Mucosa of gallbladder (tissue), 1 donor: ENCODE results near the gene PIGU. TPM values are rescaled to one million over a fixed set of nuclear protein-coding genes. Genes with fewer than 3 reads are reported as not detected.
"Not testable (repeated sequence)": the region's sequence is repeated elsewhere in the genome, so short reads cannot be mapped to it uniquely, and the experiment has no call there.

Source experiments
- DNase-seq: peaks from one replicate; pipeline ENCODE4 v3.0.0-alpha.2; 2020; ENCODE audit warnings: low spot score
- total RNA-seq: library from RNA; stranded (reverse); gene quantifications from one replicate; pipeline ENCODE4 v1.2.1, GENCODE V29; 2021
- donor health status: DM: no; HTN: no; CAD: no.

The PIGU gene
- total RNA-seq, 1 donor from 2014 or later = 19.1 TPM

- DNase-seq = no peak
These were observed 30.3 kb upstream of the PIGU start for GRCh38 chr20:34706912-34707784.

- DNase-seq = no peak
These were observed 29.5 kb upstream of the PIGU start for GRCh38 chr20:34706302-34706875.

GRCh38 chr20:34705397-34706301, 28.8 kb upstream of the PIGU start:
- DNase-seq = peak; percentile 32

DNA sequence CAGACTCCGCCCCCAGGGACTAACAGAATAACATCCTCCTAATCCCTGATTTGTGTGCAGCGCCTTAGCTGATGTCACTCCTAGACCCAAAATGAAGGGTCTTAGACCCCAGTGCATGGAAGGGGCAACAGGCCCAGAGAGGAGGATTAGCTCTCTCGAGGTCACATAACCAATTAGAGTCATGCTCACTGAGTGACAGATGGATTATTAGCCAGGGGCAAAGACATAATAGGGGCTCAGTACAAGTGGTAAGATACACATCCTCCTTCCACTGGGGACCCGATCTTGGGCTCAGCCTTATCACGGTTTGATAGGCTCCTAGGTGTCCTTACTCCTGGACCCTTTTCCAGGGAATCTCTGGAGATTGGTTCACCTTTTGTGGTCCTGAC, 28.1 kb upstream of the PIGU start:
- no peak for DNase-seq

- DNase-seq = peak; percentile 93
These were observed 27.5 kb upstream of the PIGU start, which contains the start of gene TP53INP2 for GRCh38 chr20:34704177-34705007. TSS of gene TP53INP2 (plus strand) at chr20:34704344. CDS start at chr20:34708740, 4,396 bp downstream.

GRCh38 chr20:34703424-34704176, 26.7 kb upstream of the PIGU start:
- peak; percentile 18 for DNase-seq

DNA sequence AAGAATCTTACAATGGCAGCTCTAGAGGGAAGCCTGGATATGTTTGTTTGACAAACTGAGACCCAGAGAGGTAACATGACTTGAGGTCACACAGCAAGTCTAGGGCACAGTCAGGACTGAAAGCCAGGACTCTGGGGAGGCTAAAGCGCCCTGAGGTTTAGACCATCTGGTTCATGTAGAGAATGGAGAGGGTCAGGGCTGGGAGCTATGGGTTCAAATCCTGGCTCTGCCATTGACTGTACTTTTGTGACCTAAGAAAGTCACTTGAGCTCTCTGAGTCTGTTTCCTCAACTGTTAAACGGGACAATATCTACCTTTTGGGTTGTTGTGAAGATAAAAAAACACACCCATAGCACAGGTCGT, 26.1 kb upstream of the PIGU start:
- no peak for DNase-seq

GRCh38 chr20:34701405-34702085, 24.7 kb upstream of the PIGU start:
- no peak for DNase-seq

DNA sequence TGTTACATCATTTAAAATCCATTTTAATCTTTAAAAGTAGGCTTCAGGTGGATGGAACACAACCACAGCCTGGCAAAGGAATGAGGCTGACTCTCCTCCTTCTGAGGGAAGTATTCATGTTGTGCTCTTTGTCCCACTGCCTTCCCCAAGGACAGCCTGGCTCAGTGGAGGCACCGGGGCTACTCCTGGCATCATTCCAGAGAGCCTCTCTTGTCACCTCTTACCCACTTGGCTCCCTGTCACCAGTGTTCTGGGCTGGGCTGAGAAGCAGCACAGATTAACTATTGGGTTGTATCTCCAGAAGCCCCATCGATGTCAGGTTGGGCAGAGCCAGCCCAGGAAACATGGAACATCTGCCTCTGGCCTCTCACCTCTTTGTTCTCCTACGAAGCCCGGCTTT, 16.5 kb upstream of the PIGU start:
- DNase-seq = no peak

GRCh38 chr20:34691838-34692237, 14.9 kb upstream of the PIGU start:
- DNase-seq = no peak

- no peak for DNase-seq
These were observed 12.6 kb upstream of the PIGU start for GRCh38 chr20:34689486-34689885.

GRCh38 chr20:34683667-34684066, 6.8 kb upstream of the PIGU start:
- no peak for DNase-seq

DNA sequence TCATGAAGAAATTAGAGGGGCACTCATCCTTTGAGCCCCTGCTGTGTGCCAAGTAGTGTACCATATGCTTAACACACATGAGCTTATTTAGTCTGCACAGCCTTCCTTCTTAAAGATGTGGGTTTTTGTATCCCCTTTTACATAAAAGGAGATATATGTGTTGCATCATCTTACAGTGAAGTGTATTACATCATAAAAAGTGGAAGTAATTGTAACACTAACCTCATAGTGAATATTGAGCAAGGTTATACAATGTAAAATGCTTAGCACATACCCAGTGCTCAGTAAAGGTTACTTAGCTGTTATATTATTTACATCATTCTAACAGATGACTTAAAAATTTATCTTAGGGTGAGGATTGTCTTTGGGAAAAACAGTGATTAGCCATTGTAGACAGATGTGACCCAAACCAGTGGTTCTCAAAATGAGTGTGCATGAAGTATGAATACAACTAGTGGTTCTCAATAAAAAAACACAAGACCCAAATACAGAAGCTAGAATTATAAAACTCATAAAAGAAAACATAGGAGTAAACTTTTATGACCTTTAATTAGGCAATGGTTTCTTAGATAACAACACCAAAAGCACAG, 3.8 kb upstream of the PIGU start:
- no peak for DNase-seq

DNA sequence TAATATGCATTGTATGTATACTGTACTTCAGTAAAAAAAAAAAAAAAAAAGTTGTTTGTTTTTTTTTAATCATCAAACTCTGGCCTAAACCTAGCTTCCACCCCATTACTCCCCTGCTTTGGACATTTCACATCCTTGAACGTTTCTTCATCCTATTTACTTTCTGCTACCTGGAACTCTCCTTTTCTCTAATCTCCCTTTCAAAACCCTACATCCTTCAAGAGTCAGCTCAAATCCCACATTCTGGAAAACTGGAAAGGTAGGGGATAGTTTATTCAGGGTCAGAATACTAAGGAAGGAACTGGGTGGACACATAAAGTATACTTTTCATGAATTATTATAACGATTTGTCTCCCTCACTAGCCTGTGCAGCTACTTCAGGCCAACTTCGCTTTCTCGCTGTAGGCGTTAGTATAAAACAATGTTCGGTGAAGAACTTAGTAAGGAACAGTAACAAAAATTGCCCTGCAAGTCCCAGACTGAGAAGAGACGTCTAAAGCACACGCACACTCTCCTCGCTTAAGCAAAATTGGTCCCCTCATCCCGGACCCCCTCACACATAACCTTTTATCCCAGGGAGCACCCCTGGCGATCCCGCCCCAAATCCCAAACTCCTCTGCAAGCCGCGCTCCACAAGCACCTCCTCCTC, 775 bp downstream of the PIGU start:
- DNase-seq = no peak

DNA sequence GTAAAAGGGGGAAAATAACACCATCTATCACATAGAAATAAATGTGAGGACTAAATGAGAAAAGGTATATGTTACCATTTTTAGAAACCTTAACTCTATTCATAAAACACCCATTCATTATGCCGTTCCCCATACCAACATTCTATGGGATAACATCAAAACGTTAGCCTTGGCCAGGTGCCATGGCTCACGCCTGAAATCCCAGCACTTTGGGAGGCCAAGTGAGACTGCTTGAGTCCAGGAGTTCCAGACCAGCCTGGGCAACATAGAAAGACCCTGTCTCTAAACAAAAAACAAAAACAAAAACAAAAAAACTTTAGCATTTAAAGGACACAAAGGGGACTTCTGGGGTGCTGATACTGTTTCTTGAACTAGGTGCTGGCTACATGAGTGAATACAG, 1.3 kb downstream of the PIGU start:
- DNase-seq = no peak

- no peak for DNase-seq
These were observed 3.5 kb downstream of the PIGU start for GRCh38 chr20:34673412-34673811.

DNA sequence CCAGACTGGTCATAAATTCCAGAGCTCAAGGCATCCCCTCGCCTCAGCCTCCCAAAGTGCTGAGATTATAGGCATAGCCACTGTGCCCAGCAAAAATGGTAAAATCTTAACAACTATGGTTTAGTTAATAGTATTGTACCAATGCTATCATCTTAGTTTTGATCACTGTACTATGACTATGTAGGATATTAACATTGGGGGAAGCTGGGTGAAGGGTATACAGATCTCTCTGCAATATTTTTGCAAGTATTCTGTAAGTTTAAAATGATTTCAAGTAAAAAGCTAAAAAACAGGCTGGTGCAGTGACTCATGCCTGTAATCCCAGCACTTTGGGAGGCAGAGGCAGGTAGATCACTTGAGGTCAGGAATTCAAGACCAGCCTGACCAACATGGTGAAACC, 7.8 kb downstream of the PIGU start:
- DNase-seq = no peak

DNA sequence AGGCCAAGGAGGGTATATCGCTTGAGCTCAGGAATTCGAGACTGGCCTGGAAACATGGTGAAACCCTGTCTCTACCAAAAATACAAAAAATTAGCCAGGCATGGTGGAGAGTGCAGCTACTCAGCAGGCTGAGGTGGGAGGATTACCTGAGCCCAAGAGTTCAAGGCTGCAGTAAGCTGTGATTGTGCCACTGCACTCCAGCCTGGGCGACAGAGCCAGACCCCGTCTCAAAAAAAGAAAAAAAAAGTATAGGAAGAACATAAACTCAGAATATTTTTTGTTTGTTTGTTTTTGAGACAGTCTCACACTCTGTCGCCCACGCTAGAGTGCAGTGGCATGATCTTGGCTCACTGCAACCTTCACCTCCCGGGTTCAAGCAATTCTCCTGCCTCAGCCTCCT, 12.1 kb downstream of the PIGU start:
- DNase-seq = not testable (repeated sequence)
